Measurements from ENCODE around the gene NCOR2. TPM values are rescaled to one million over a fixed set of nuclear protein-coding genes. Genes with fewer than 3 reads are reported as not detected.
A peak's percentile ranks its signal among the peaks of the same experiment; 100 is the strongest.

The NCOR2 gene
- total and polyA plus RNA-seq, 8 donors: 49.6 to 148 (median 98.6) TPM

- Histone ChIP-seq H3K27ac (peak overlapping the region; percentile 82 to 91 (median 86)), H3K27me3 (no peaks in the 10 kb centered on the region), H3K9me3 (no peaks in the 10 kb centered on the region), H3K36me3 (no peaks in the 10 kb centered on the region), H3K4me3 (peak overlapping the region; percentile 71 to 97 (median 84)), H3K4me1 (peaks cover 3 to 10% (median 7%) of the 10 kb centered on the region in 3 donors)
- DNase-seq (peak; percentile 79 to 93 (median 87)), FAIRE-seq (no peak), ATAC-seq (peak; percentile 78 to 83 (median 82))
- TF ChIP-seq CTCF (IDR thresholded peaks at IDR 0.05): no peak
- 0 to 1% methylated on average over 44 to 56 of the region's 56 CpGs for WGBS, 2 donors
- intact Hi-C loops (cut with DNase I): no loop called here
These were observed 1.0 kb downstream of the NCOR2 start for GRCh38 chr12:124566161-124566996.

GRCh38 chr12:124565656-124566160, 1.7 kb downstream of the NCOR2 start:
- Histone ChIP-seq H3K4me1 (peaks cover 3 to 10% (median 7%) of the 10 kb centered on the region in 3 donors), H3K27ac (peak overlapping the region; percentile 82 to 91 (median 86)), H3K9me3 (no peaks in the 10 kb centered on the region), H3K4me3 (peak overlapping the region; percentile 71 to 97 (median 84)), H3K36me3 (no peaks in the 10 kb centered on the region), H3K27me3 (no peaks in the 10 kb centered on the region)
- FAIRE-seq (no peak), DNase-seq (no peak), ATAC-seq (no peak)
- TF ChIP-seq CTCF (IDR thresholded peaks at IDR 0.05): no peak
- WGBS, 2 donors: 6 to 9% methylated on average over 14 of the region's 14 CpGs
- intact Hi-C loops (cut with DNase I): no loop called here

GRCh38 chr12:124564971-124565491, 2.4 kb downstream of the NCOR2 start:
- peak overlapping the region in 1 of 4 donors; percentile 93 for H3K4me3 ChIP-seq
- 45 to 51% methylated on average over 19 of the region's 19 CpGs for WGBS, 2 donors
- no peak for FAIRE-seq

GRCh38 chr12:124564232-124564958, 3.0 kb downstream of the NCOR2 start:
- WGBS, 2 donors: 36 to 42% methylated on average over 19 of the region's 19 CpGs
- TF ChIP-seq CTCF (IDR thresholded peaks at IDR 0.05): no peak
- H3K27ac ChIP-seq: peak overlapping the region in 2 of 4 donors; percentile 29 to 50
- DNase-seq (no peak), ATAC-seq (no peak), FAIRE-seq (no peak)
- H3K36me3 ChIP-seq: no peaks in the 10 kb centered on the region
- no peak overlapping the region for H3K4me3 ChIP-seq
- H3K9me3 ChIP-seq: no peaks in the 10 kb centered on the region
- peaks cover 3 to 10% (median 7%) of the 10 kb centered on the region in 3 donors for H3K4me1 ChIP-seq
- intact Hi-C loops (cut with DNase I): loop anchor here in 1 of 3 donors (5.0 kb wide), 1 partner anchor 42 kb away; no protein-coding TSS in a partner anchor
- H3K27me3 ChIP-seq: no peaks in the 10 kb centered on the region

More at GRCh38 chr12:124564971-124565491, 2.4 kb downstream of the NCOR2 start:
- Histone ChIP-seq H3K27me3 (no peaks in the 10 kb centered on the region), H3K4me1 (peaks cover 3 to 10% (median 7%) of the 10 kb centered on the region in 3 donors), H3K36me3 (no peaks in the 10 kb centered on the region), H3K27ac (peak overlapping the region in 1 of 4 donors; percentile 50), H3K9me3 (no peaks in the 10 kb centered on the region)
- no peak for TF ChIP-seq CTCF (IDR thresholded peaks at IDR 0.05)
- ATAC-seq: peak in 1 of 4 donors; percentile 1
- intact Hi-C loops (cut with DNase I): loop anchor here in 1 of 3 donors (5.0 kb wide), 1 partner anchor 43 kb away; no protein-coding TSS in a partner anchor
- peak in 3 of 6 donors; percentile 49 to 64 (median 50) for DNase-seq

All from pancreas (tissue), 10 donors.